GM12865 (cell line): ENCODE data around the gene PPP2R5A.

Experiments
- DNase-seq: peaks from one replicate; pipeline ENCODE4 v3.0.0; 2010; ENCODE audit warnings: low read depth
- H3K4me3 ChIP-seq: 2 replicates; pipeline ENCODE4 v1.5.1; 2011; ENCODE audit warnings: mild to moderate bottlenecking, low read depth, low read length, control low read depth
- CTCF ChIP-seq: IDR thresholded peaks from 2 replicates; pipeline ENCODE4 v1.5.1; 2011; ENCODE audit warnings: low read length, control low read depth, low read depth, inconsistent platforms; ENCODE audit not compliant: insufficient read depth; ENCODE audit errors: missing control alignments

PPP2R5A gene

DNA sequence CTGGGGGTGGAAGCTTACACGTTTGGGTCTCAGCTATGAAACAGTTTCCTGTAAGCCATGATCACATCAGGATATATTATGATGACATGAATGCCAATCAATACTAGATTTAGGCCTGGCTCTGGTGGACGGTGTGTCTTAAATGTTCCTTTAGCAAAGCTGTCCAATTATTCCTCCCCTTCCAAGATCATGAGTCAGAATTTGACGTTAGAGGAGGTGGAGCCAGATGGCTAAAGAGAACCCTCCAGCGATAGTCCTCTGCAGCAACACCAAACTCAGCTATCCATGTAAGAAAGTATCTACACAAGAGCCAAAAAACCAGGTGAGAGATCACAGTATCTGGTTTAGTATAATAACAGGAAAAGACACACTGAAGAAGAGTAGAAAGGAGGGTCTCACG, 81.7 kb downstream of the PPP2R5A start:
- no peak for TF ChIP-seq CTCF
- no peak overlapping the region for H3K4me3 ChIP-seq
- no peak for DNase-seq

- no peak overlapping the region for H3K4me3 ChIP-seq
- no peak for DNase-seq
- TF ChIP-seq CTCF: no peak
Measured at GRCh38 chr1:212367474-212368072, 82.4 kb downstream of the PPP2R5A start.

- DNase-seq: peak; percentile 80
- no peak overlapping the region for H3K4me3 ChIP-seq
- TF ChIP-seq CTCF: peak; percentile 84
Measured at GRCh38 chr1:212368073-212368484, 82.9 kb downstream of the PPP2R5A start.

- H3K4me3 ChIP-seq: no peak overlapping the region
- no peak for TF ChIP-seq CTCF
- DNase-seq: no peak
Measured at GRCh38 chr1:212375986-212376385, 90.8 kb downstream of the PPP2R5A start.

GRCh38 chr1:212377644-212378043, 92.4 kb downstream of the PPP2R5A start:
- no peak overlapping the region for H3K4me3 ChIP-seq
- no peak for TF ChIP-seq CTCF
- DNase-seq: no peak

DNA sequence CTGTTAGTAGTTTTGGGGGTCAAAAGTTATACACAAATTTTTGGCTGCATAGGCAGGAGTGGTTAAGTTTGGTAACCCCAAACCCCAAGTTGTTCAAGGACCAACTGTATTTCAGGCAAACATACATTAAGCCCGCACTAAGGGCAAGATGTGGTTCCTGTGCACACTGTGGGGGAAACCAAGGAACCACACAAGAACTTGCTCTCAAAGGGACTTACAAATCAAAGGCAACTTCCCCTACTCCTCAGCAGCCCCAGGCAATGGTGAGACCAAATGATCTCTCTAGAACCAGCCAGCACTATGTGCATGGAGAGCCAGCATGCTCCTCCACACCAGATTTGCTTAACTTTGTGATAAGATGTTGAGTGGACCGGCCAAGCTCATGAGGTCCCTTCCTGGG, 94.2 kb downstream of the PPP2R5A start:
- DNase-seq: no peak
- H3K4me3 ChIP-seq: no peak overlapping the region
- TF ChIP-seq CTCF: no peak

DNA sequence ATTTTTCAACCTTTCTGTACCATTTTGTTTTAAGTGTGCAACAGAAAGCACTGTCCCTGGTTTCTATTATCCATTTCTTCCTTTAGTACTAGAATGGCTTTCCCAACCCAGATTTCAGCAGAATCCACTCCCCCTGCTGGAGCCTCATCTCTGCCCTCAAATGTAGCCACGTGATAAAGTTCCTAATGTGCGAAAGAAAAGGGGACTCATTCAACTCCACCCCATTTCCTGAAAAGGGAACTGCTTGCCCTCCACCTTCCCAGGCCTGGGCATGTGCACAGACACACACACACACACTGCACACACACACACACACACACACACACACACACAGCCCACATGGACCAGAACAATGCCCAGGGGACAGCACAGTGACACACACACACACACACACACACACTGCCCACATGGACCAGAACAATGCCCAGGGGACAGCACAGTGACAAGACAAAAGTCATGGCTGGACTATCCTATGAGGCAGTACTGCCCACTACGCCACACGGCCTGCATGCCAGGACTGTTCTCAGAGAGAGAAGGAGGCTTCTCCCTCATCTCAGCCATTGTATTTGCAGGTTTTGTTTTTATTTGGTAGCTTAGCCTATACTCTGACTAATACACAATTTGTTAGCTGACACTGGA, 96.3 kb downstream of the PPP2R5A start:
- no peak for DNase-seq
- TF ChIP-seq CTCF: no peak
- H3K4me3 ChIP-seq: no peak overlapping the region
